Measurements from ENCODE around the gene RHBDL1. TPM values are rescaled to one million over a fixed set of nuclear protein-coding genes. Genes with fewer than 3 reads are reported as not detected.

The RHBDL1 gene
- total and polyA plus RNA-seq, 9 of the 15 experiments (the other 6 are each of a cell fraction or from before 2014, with no cell fraction given): 0.03 to 5.6 (median 1.3) TPM; not detected in 1

DNA sequence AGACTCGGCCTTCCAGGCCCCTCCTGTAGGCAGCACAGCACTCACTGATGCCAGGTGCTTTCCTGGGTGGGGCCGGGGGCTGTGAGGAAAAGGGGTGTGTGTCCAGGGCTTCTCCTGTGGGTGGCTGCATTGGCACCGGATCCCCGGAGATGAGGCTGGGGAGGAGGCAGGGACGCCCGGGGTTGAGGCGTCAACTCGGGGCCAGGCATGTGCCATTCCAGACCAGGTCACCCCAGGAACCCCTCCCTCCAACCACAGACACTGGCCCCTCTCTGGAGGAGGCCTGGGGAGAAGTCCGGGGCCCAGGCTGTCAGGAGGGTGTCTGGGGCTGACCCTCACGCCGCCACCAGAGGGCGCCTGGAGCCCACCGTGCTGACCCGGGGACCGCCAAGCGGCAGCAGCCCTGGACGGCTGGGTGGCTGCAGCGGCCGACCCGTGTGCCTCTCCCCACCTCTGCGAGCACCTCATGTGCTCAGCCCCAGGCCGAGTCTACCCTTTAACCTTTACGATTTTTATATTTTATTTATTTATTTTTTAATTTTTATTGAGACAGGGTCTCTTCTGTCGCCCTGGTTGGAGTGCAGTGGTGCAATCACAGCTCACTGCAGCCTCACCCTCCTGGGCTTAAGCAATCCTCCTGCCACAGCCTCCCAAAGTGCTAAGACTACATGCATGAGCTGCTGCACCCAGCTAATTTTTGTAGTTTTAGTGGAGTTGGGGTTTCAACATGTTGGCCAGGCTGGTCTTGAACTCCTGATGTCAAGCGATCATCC lies 36.3 kb downstream of the RHBDL1 start (continued):
- TF ChIP-seq, protein P1, sequence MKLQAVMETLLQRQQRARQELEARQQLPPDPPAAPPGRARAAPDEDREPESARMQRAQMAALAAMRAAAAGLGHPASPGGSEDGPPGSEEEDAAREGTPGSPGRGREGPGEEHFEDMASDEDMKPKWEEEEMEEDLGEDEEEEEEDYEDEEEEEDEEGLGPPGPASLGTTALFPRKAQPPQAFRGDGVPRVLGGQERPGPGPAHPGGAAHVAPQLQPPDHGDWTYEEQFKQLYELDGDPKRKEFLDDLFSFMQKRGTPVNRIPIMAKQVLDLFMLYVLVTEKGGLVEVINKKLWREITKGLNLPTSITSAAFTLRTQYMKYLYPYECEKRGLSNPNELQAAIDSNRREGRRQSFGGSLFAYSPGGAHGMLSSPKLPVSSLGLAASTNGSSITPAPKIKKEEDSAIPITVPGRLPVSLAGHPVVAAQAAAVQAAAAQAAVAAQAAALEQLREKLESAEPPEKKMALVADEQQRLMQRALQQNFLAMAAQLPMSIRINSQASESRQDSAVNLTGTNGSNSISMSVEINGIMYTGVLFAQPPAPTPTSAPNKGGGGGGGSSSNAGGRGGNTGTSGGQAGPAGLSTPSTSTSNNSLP (IDR thresholded peaks at IDR 0.05; ENCODE audit: borderline replicate concordance, low read depth, low read length): no peak
- TF ChIP-seq CHD1 (IDR thresholded peaks at IDR 0.05; ENCODE audit: low read length) (no peak), RAD21 (CRISPR knock-in tag; conservative IDR thresholded peaks at IDR 0.05 in 1 of 2, IDR thresholded peaks at IDR 0.05 in 1 of 2) (peak; percentile 84 to 92), MBD2 (IDR thresholded peaks at IDR 0.05; ENCODE audit: borderline replicate concordance, low read depth) (no peak), BDP1 (IDR thresholded peaks at IDR 0.05; ENCODE audit: insufficient read depth, insufficient read length) (no peak), TAF7 (tag; IDR thresholded peaks at IDR 0.05) (no peak)
- TF ChIP-seq, protein P2, sequence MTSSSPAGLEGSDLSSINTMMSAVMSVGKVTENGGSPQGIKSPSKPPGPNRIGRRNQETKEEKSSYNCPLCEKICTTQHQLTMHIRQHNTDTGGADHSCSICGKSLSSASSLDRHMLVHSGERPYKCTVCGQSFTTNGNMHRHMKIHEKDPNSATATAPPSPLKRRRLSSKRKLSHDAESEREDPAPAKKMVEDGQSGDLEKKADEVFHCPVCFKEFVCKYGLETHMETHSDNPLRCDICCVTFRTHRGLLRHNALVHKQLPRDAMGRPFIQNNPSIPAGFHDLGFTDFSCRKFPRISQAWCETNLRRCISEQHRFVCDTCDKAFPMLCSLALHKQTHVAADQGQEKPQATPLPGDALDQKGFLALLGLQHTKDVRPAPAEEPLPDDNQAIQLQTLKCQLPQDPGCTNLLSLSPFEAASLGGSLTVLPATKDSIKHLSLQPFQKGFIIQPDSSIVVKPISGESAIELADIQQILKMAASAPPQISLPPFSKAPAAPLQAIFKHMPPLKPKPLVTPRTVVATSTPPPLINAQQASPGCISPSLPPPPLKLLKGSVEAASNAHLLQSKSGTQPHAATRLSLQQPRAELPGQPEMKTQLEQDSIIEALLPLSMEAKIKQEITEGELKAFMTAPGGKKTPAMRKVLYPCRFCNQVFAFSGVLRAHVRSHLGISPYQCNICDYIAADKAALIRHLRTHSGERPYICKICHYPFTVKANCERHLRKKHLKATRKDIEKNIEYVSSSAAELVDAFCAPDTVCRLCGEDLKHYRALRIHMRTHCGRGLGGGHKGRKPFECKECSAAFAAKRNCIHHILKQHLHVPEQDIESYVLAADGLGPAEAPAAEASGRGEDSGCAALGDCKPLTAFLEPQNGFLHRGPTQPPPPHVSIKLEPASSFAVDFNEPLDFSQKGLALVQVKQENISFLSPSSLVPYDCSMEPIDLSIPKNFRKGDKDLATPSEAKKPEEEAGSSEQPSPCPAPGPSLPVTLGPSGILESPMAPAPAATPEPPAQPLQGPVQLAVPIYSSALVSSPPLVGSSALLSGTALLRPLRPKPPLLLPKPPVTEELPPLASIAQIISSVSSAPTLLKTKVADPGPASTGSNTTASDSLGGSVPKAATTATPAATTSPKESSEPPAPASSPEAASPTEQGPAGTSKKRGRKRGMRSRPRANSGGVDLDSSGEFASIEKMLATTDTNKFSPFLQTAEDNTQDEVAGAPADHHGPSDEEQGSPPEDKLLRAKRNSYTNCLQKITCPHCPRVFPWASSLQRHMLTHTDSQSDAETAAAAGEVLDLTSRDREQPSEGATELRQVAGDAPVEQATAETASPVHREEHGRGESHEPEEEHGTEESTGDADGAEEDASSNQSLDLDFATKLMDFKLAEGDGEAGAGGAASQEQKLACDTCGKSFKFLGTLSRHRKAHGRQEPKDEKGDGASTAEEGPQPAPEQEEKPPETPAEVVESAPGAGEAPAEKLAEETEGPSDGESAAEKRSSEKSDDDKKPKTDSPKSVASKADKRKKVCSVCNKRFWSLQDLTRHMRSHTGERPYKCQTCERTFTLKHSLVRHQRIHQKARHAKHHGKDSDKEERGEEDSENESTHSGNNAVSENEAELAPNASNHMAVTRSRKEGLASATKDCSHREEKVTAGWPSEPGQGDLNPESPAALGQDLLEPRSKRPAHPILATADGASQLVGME (CRISPR knock-in tag; IDR thresholded peaks at IDR 0.05): no peak
- TF ChIP-seq, protein P3, sequence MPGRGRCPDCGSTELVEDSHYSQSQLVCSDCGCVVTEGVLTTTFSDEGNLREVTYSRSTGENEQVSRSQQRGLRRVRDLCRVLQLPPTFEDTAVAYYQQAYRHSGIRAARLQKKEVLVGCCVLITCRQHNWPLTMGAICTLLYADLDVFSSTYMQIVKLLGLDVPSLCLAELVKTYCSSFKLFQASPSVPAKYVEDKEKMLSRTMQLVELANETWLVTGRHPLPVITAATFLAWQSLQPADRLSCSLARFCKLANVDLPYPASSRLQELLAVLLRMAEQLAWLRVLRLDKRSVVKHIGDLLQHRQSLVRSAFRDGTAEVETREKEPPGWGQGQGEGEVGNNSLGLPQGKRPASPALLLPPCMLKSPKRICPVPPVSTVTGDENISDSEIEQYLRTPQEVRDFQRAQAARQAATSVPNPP (IDR thresholded peaks at IDR 0.05; ENCODE audit: borderline replicate concordance, insufficient read depth, insufficient read length): no peak
- TF ChIP-seq, protein P4, sequence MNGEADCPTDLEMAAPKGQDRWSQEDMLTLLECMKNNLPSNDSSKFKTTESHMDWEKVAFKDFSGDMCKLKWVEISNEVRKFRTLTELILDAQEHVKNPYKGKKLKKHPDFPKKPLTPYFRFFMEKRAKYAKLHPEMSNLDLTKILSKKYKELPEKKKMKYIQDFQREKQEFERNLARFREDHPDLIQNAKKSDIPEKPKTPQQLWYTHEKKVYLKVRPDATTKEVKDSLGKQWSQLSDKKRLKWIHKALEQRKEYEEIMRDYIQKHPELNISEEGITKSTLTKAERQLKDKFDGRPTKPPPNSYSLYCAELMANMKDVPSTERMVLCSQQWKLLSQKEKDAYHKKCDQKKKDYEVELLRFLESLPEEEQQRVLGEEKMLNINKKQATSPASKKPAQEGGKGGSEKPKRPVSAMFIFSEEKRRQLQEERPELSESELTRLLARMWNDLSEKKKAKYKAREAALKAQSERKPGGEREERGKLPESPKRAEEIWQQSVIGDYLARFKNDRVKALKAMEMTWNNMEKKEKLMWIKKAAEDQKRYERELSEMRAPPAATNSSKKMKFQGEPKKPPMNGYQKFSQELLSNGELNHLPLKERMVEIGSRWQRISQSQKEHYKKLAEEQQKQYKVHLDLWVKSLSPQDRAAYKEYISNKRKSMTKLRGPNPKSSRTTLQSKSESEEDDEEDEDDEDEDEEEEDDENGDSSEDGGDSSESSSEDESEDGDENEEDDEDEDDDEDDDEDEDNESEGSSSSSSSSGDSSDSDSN (IDR thresholded peaks at IDR 0.05; ENCODE audit: borderline replicate concordance in 1 of 2, low read depth in 2 of 2, low read length in 2 of 2): peak in 1 of 2 experiments; percentile 48; a peak in 1 of 4 replicates
- TF ChIP-seq, protein P5, sequence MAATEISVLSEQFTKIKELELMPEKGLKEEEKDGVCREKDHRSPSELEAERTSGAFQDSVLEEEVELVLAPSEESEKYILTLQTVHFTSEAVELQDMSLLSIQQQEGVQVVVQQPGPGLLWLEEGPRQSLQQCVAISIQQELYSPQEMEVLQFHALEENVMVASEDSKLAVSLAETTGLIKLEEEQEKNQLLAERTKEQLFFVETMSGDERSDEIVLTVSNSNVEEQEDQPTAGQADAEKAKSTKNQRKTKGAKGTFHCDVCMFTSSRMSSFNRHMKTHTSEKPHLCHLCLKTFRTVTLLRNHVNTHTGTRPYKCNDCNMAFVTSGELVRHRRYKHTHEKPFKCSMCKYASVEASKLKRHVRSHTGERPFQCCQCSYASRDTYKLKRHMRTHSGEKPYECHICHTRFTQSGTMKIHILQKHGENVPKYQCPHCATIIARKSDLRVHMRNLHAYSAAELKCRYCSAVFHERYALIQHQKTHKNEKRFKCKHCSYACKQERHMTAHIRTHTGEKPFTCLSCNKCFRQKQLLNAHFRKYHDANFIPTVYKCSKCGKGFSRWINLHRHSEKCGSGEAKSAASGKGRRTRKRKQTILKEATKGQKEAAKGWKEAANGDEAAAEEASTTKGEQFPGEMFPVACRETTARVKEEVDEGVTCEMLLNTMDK (IDR thresholded peaks at IDR 0.05; ENCODE audit: borderline replicate concordance, insufficient read depth, low read depth, low read length, poor library complexity, severe bottlenecking): peak; percentile 61

All from K562 (cell line).